Gastrocnemius medialis (tissue), 4 donors: Measurements from ENCODE around the gene UGP2.

Experiments
- CTCF ChIP-seq, 5 experiments: fragments of 450-650 bp in 3 of 5; fragments of 200-600 bp in 2 of 5; sonication (generic) in 2 of 5; IDR thresholded peaks in 4 of 5; conservative IDR thresholded peaks in 1 of 5; 1 replicate in 4 of 5; 2 replicates in 1 of 5; pipeline ENCODE4 v1.5.1; 2016 to 2019; ENCODE audit warnings: antibody characterized with exemption in 5 of 5, mild to moderate bottlenecking in 3 of 5, moderate library complexity in 3 of 5
- POLR2A ChIP-seq, 2 donors: fragments of 450-650 bp; IDR thresholded peaks; one replicate each; pipeline ENCODE4 v1.6.1; 2017; ENCODE audit warnings: antibody characterized with exemption in 2 of 2, mild to moderate bottlenecking in 2 of 2, moderate library complexity in 2 of 2

GRCh38 chr2:63843093-63843492, 1.4 kb downstream of the UGP2 start:
- TF ChIP-seq CTCF (IDR thresholded peaks at IDR 0.05 in 4 of 5, conservative IDR thresholded peaks at IDR 0.05 in 1 of 5): no peak
- no peak for TF ChIP-seq POLR2A (IDR thresholded peaks at IDR 0.05)
